Measurements from ENCODE around the gene CNIH2.
"Not testable (repeated sequence)": the region's sequence is repeated elsewhere in the genome, so short reads cannot be mapped to it uniquely, and the experiment has no call there.

The CNIH2 gene

DNA sequence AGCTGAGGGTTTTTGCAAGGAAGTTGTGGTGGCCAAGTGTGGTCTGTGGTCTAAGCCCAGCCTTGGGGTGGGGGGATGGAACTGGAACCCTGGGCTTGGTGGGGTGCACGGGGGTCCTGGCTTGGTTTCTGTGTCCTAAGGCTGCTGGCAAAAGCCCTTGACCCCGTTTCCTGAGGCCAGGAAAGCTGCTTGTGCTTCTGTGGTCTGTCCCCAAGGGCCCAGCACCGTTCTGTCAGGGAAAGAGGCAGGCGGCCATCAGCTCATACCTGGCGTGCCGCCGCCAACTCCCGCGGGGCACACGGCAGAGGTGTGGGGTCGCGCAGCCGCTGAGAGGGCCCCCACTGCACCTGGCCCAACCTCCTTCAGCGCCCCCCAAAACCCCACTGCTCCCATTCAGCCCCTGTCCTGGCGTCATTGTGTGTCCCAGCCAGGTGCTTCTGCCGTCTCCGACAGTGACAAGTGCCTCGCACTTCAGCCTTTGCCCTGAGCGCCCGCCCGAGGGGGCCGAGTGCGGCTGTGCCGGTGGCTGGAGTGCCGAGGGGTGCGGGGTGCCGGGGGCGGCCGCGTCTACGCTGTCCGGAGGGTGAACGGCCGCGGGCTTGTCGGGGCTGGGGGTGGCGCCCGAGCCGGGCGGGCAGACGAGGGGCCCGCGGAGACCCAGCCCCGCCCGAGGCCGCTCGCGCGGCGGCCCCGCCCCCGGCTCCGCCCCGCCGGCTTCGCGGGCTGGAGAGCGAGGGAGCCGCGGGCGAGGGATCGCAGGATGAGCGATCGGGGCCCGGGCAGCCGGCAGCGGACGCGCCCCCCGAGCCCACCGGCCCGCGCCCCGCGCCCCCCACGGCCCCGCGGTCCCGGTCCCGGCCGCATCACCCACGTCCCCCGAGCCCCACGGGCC lies at the start of gene CNIH2:
CNIH2 (plus strand) TSS at position 705 of the 892 bp plus-strand sequence. CDS start 282 bp downstream, outside the sequence.
- DNase-seq (ENCODE audit: low spot score) = no peak

DNA sequence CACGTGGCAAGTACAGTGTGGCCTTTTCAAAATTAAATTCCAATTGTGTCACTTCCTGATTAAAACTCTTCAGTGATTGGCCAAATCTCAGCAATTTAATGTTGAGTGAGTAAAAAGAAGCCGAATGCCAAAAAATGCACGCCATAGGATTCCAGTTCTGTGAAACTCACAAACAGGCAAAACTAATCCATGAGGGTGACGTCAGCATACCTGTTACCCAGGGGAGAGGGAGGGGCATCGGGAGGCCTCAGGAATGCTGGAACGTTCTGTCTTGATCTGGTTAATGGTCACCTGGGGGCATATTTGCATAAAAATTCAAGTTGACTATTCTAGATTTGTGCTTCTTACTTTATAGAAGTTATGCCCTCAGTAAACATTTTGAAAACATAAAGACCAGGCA lies 49.5 kb upstream of the CNIH2 start:
- no peak for DNase-seq (ENCODE audit: low spot score)

GRCh38 chr11:66230156-66230555 lies 47.8 kb upstream of the CNIH2 start:
- DNase-seq (ENCODE audit: low spot score) = no peak

DNA sequence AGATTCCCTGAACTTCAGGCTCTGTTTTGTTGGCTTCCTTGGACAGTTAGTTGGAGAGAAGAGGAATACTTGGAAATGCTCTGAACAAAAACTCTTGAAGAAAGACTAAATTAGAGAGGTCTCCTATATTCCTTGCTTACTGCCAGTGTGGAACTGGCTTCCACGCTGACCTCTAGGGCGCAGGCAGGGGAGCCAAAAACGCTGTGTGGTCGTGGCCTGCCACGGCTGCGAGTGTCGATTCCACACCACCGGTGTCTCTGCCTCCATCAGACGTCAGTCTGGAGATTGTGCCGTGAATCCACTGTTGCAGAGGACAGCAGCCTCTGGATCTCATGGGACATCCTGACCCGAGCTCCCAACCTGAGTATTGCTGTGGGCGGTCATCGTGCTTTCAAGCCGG lies 47.0 kb upstream of the CNIH2 start:
- no peak for DNase-seq (ENCODE audit: low spot score)

DNA sequence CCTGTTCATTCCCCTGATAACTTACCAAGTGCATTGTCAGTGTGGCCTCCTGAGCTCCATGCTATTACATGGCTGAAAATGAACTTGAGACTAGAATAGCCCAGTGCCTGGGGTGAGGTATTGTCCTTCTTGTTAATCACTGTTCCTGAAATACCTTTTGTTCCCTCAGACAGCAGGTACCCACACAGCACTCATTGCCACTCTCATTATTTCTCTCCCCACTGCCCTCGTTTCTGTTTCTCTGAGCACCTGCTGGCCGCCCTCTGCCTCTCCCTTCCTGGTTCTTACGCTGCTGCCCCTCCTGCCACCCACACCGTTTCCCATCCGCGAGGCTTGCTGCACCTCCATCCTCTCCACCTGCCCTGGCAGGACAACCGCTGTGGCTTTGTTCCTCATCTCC lies 46.4 kb upstream of the CNIH2 start:
- no peak for DNase-seq (ENCODE audit: low spot score)

DNA sequence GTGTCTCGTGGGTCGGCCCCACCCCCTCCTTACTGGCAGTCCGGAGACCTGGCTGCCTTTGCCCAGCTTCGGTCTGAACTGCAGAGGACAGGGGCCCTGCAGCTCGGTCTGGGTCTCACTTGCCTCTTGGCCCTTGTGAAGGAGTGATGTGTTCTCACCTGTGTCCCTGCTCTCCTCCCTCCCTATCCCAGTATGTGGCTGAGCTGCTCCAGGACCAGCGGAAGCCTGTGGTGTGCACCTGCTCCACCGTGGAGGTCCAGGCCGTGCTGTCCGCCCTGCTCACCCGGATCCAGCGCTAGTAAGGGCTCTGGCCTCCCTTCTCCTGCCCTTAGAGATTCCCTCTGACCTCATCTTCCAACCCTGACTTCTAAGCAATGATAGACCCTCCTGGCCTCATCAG lies 45.2 kb upstream of the CNIH2 start:
- no peak for DNase-seq (ENCODE audit: low spot score)

- no peak for DNase-seq (ENCODE audit: low spot score)
These were observed 44.7 kb upstream of the CNIH2 start for GRCh38 chr11:66233301-66233700.

GRCh38 chr11:66235141-66235540 lies 42.8 kb upstream of the CNIH2 start:
- no peak for DNase-seq (ENCODE audit: low spot score)

DNA sequence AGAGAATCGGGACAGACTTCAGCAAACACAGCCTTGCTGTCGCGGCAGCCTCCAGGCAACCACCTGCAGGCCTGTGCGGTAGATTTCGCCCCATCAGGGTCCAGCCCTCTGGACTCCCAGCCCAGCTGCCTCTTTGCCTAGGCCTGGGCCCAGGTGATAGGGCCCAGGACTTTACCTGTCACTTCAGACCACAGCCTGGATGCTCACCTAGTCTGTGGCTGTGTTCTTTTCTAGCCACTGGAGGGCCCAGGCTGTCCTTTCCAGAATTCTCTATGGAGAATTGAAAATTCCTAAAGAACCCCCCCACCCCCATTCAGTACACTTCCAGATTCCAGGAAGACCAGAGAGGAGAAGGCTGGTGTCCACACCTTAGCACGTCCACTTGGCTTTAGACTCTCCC lies 40.1 kb upstream of the CNIH2 start:
- no peak for DNase-seq (ENCODE audit: low spot score)

GRCh38 chr11:66238786-66239413 lies 39.1 kb upstream of the CNIH2 start:
- no peak for DNase-seq (ENCODE audit: low spot score)

DNA sequence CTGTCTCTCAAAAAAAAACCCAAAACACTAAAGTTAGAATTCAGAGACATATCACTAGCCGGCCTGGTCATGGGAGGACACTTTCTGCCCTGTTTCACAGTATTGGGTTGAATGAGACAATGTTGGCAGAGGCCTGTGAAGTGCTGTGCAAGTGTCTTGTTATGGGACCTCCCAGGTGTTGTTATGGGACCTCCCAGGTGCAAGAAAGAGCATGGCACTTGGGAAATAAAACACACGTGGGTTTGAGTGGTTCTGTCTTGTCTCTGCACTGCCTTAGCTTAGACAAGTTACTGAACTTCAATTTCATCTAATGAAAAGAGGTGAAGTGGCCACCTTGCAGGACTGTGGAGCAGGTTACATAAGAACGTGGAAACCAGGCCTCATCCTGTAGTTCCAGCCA lies 38.5 kb upstream of the CNIH2 start:
- no peak for DNase-seq (ENCODE audit: low spot score)

- no peak for DNase-seq (ENCODE audit: low spot score)
These were observed 37.8 kb upstream of the CNIH2 start for GRCh38 chr11:66239998-66240780.

- DNase-seq (ENCODE audit: low spot score) = no peak
These were observed 37.2 kb upstream of the CNIH2 start for GRCh38 chr11:66240781-66241136.

- DNase-seq (ENCODE audit: low spot score) = no peak
These were observed 35.7 kb upstream of the CNIH2 start for GRCh38 chr11:66242095-66242765.

DNA sequence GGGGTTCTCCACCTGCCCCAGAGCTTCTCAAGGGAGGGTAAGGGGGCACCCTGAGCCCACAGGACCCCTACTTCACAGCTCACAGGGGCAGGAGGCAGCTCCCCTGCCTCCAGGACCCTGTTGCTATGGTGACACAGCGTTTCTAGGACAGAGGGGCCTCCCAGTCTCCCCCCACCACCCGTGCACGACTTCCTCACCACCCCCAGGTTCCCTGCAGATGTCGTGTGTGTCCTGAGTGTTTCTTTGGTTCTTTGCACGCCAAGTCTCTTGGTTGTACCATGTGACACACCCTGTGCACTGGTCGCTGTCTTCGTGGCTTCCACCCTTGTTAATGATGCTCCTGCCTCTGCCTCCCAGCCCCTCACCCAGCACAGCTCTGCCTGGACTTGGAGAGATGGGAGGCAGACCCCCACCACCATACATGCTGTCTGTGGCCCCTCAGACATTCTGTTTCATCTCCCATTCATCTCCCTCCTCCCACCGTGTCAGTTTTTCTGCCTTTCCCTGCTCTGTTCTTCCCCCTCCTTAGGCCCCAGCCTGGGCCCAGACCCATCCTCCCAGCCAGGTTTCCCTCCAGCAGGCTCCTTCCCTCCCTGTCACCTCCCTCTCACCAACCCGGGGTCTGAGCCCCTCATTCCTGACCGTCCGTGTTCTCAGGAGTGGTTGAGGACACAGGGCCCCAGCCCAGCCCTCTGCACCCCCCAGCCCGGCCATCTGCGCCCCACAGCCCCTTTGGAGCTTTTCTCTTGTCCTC lies 34.0 kb upstream of the CNIH2 start:
- no peak for DNase-seq (ENCODE audit: low spot score)

DNA sequence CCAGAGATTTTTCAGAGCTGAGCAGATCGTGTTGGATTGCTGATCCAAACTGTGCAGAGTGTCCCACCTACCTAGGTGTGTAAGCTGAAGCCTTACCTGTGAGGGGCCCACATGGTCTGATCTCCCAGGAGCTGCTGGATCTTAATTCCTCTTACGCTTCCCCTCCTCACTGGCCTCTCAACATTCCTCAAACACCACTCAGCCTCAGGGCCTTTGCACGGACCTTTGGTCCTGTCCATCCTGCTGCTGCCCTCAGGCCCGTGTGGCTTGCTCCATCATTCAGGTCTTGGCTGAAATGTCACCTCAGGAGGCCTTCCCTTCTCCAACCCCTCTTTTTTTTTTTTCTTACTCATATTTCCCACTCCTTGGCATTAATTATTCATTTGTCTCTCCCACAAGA lies 30.7 kb upstream of the CNIH2 start:
- DNase-seq (ENCODE audit: low spot score) = no peak

GRCh38 chr11:66247801-66248200 lies 30.2 kb upstream of the CNIH2 start:
- no peak for DNase-seq (ENCODE audit: low spot score)

GRCh38 chr11:66248903-66249302 lies 29.1 kb upstream of the CNIH2 start:
- no peak for DNase-seq (ENCODE audit: low spot score)

DNA sequence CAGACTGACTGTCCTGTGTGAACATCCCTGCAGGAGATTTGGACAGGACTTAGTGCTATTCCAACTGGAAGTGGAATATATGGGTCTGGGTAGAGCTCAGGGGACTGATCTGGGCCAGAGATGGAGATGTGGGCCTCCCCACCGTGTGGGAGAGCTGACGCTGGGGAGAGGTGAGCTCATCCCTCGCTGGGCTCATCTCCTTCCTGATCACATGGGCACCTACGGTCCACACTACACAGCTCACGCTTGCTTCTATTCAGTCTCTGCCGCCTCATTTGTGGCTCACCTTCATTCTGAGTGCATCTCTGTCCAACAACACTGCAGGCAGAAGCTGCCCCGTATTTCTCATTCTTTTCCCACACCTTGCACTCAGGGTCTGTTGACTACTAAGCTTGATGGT lies 26.2 kb upstream of the CNIH2 start:
- no peak for DNase-seq (ENCODE audit: low spot score)

GRCh38 chr11:66253081-66253480 lies 24.9 kb upstream of the CNIH2 start:
- DNase-seq (ENCODE audit: low spot score) = not testable (repeated sequence)

DNA sequence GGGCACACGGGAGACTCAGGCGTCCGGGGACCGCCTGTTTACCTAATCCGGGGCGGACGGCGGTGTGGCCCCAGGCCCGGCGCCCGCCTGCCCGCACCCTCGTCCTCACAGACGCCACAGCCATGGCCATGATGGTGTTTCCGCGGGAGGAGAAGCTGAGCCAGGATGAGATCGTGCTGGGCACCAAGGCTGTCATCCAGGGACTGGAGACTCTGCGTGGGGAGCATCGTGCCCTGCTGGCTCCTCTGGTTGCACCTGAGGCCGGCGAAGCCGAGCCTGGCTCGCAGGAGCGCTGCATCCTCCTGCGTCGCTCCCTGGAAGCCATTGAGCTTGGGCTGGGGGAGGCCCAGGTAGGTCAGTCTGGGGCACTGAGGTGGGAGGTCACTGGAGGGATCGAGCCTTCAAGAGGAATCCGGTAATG lies 19.5 kb upstream of the CNIH2 start:
- no peak for DNase-seq (ENCODE audit: low spot score)

DNA sequence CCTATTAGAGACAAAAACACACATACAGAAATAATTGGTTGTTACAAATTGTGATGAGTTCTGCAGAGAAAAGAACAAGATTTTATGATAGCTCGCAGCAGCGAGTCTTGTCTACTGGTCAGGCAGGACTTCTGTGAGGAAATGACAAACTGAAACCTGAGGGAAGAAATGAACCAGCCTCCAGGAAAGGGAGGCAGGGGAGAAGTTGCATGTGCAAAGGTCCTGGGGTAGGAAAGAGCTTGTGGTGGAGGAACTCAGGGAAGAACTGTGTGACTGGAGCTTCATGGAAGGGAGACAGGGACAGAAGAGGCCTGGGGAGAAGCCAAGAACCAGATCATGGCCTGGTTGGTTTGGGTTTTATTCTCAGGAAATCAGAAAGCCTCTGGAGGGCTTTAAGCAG lies 18.8 kb upstream of the CNIH2 start:
- no peak for DNase-seq (ENCODE audit: low spot score)
